Small intestine (tissue), 7 donors: ENCODE results near the gene RBM39. TPM values are rescaled to one million over a fixed set of nuclear protein-coding genes. Genes with fewer than 3 reads are reported as not detected.

Experiments
- DNase-seq, 2 donors: peaks; one replicate each; pipeline versions ENCODE4 v3.0.0 to v3.0.0-alpha.2; 2013
- FAIRE-seq: peaks from 2 replicates; lab custom pipeline; 2012; peaks lifted over from hg19 to GRCh38; lab: Jason Lieb, UNC
- H3K27ac ChIP-seq, 3 donors: one replicate each; pipeline ENCODE4 v1.5.1; 2013; ENCODE audit warnings: low read length in 2 of 3, mild to moderate bottlenecking in 2 of 3, control low read depth in 1 of 3, inconsistent platforms in 1 of 3, low read depth in 1 of 3, moderate library complexity in 1 of 3
- H3K27me3 ChIP-seq, 3 donors: one replicate each; pipeline ENCODE4 v1.6.1; 2013; ENCODE audit warnings: low read length in 3 of 3, inconsistent platforms in 1 of 3; ENCODE audit not compliant: control insufficient read depth in 3 of 3, insufficient read depth in 3 of 3
- H3K36me3 ChIP-seq, 3 donors: one replicate each; pipeline ENCODE4 v1.6.1; 2013; ENCODE audit warnings: low read length in 3 of 3, inconsistent platforms in 1 of 3, low read depth in 1 of 3, mild to moderate bottlenecking in 1 of 3, moderate library complexity in 1 of 3; ENCODE audit not compliant: control insufficient read depth in 3 of 3, insufficient read depth in 2 of 3
- H3K4me1 ChIP-seq, 3 donors: one replicate each; pipeline ENCODE4 v1.6.1; 2013; ENCODE audit warnings: low read length in 2 of 3, inconsistent platforms in 1 of 3, low read depth in 1 of 3, mild to moderate bottlenecking in 1 of 3, moderate library complexity in 1 of 3; ENCODE audit not compliant: control insufficient read depth in 3 of 3, insufficient read depth in 2 of 3
- H3K4me3 ChIP-seq, 3 donors: one replicate each; pipeline ENCODE4 v1.5.1; 2013; ENCODE audit warnings: low read length in 3 of 3, control low read depth in 1 of 3, inconsistent platforms in 1 of 3, low read depth in 1 of 3, mild to moderate bottlenecking in 1 of 3, moderate library complexity in 1 of 3
- H3K9me3 ChIP-seq, 2 donors: one replicate each; pipeline ENCODE4 v1.6.1; 2013; ENCODE audit warnings: low read depth in 1 of 2, low read length in 1 of 2; ENCODE audit not compliant: control insufficient read depth in 2 of 2, insufficient read depth in 1 of 2
- WGBS, 3 donors: extraction: QIAGEN DNeasy Blood & Tissue Kit; methylation state at CpG; one replicate each; pipeline ENCODE4 v1.1.7; 2013; 5-methylcytosine and 5-hydroxymethylcytosine counted together
- polyA plus RNA-seq, 4 donors: library from polyadenylated mRNA; stranded (reverse) in 3 of 4; unstranded in 1 of 4; fragments of 200-250 nt in 3 of 4; fragments of 120-200 nt in 1 of 4; gene quantifications; one replicate each; pipeline versions ENCODE4 v1.2.1 to v1.2.3, GENCODE V29; 2013
- donor health status: healthy with polysubstance abuse.
- donor health status: control.
- donor health status: control.
- donor health status: Bipolar disorder and iron deficiency.
- donor health status: healthy.

The RBM39 gene
- polyA plus RNA-seq, 4 donors: 148 to 418 (median 215) TPM

- peaks cover 7 to 23% (median 12%) of the 10 kb centered on the region in 3 donors for H3K4me1 ChIP-seq
- FAIRE-seq (no peak), DNase-seq (no peak)
- H3K36me3 ChIP-seq: peaks cover 0 to 6% (median 0%) of the 10 kb centered on the region in 3 donors
- no peak overlapping the region for H3K27ac ChIP-seq
- 83 to 90% (median 87%) methylated on average over 1 of the region's 1 CpG for WGBS, 3 donors
- H3K27me3 ChIP-seq: no peaks in the 10 kb centered on the region
- H3K4me3 ChIP-seq: no peak overlapping the region
- H3K9me3 ChIP-seq: peaks cover 0 to 7% of the 10 kb centered on the region in 2 donors
Measured at GRCh38 chr20:35774391-35774790, 32.3 kb upstream of the RBM39 start.

DNA sequence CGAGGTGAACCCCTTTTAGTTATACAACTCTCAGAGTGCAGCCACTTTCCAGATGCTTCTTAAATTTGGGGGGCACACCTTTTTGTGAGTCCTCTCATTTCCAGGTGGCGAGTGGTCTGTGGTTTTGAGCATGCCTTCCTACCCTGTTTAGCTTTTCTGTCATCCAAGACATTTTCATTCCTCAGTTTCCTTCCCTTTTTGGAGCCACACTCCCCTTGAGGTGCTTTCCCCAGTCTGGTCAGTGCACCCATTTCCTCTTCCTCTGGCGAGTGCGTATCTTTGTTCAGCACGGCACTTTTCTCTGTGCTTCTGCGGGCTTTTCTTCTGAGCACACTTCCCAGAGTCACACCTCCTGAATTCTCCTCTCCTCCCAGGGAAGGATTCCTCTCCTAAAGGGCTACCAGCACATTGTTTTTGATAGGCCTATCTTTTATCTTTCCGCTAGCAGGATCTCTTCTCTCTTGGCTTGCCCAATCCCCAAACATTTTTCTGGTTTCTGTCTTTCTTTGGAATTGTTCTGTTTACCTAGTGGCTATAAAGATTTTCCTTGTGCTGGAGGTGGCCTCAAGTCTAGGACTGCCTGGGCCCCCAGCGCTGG, 31.2 kb upstream of the RBM39 start:
- DNase-seq (peak; percentile 24 to 38), FAIRE-seq (no peak)
- 41 to 58% (median 41%) methylated on average over 8 of the region's 8 CpGs for WGBS, 3 donors
- peaks cover 0 to 3% (median 0%) of the 10 kb centered on the region in 3 donors for H3K36me3 ChIP-seq
- peaks cover 7 to 33% (median 17%) of the 10 kb centered on the region in 3 donors for H3K4me1 ChIP-seq
- H3K4me3 ChIP-seq: peak overlapping the region in 2 of 3 donors; percentile 9 to 72
- no peaks in the 10 kb centered on the region for H3K27me3 ChIP-seq
- peaks cover 0 to 7% of the 10 kb centered on the region in 2 donors for H3K9me3 ChIP-seq
- peak overlapping the region in 2 of 3 donors; percentile 63 to 94 for H3K27ac ChIP-seq

DNA sequence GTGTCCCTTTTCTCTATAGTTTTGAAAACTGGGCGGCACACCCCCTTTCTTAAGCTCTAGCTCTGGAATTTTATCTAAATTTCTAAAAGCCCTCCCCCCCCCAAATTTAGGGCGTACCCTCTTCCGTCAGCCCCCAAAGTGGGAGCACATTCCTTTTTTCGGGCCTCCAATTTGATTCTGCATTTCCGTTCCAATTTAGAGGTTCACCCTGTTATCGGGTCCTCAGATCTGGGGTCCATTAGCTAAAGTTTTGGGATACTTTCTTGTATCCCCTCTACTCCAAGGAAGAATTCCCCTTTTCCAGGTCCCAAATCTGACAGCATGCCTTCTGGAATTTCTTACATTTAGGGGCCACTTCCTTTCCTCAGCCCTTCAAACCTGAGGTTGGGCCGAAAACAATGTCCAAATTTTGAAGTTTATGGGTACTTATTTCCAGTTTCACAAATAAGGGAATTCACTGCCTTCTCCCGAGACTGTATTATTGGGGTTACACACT, 30.6 kb upstream of the RBM39 start:
- Histone ChIP-seq H3K36me3 (peaks cover 0 to 3% (median 0%) of the 10 kb centered on the region in 3 donors), H3K4me3 (peak overlapping the region; percentile 72 to 80 (median 74)), H3K27ac (peak overlapping the region; percentile 66 to 94 (median 78)), H3K9me3 (peaks cover 0 to 7% of the 10 kb centered on the region in 2 donors), H3K27me3 (no peaks in the 10 kb centered on the region), H3K4me1 (peaks cover 7 to 33% (median 17%) of the 10 kb centered on the region in 3 donors)
- 7 to 8% (median 8%) methylated on average over 8 of the region's 8 CpGs for WGBS, 3 donors
- DNase-seq (peak; percentile 6 to 21), FAIRE-seq (no peak)

- 3 to 5% (median 5%) methylated on average over 47 to 87 of the region's 87 CpGs for WGBS, 3 donors
- DNase-seq: peak; percentile 95 to 98
- peak within 1 kb of the TSS; percentile 66 to 94 (median 78) for H3K27ac ChIP-seq
- no peaks in the 10 kb centered on the region for H3K36me3 ChIP-seq
- no peak for FAIRE-seq
- H3K27me3 ChIP-seq: no peaks in the 10 kb centered on the region
- peaks cover 7 to 30% (median 15%) of the 10 kb centered on the region in 3 donors for H3K4me1 ChIP-seq
- peak within 1 kb of the TSS; percentile 72 to 80 (median 74) for H3K4me3 ChIP-seq
- peaks cover 0 to 7% of the 10 kb centered on the region in 2 donors for H3K9me3 ChIP-seq
Measured at GRCh38 chr20:35771689-35772562, 29.9 kb upstream of the RBM39 start, which contains the start of gene PHF20. Gene PHF20, plus strand, starts transcription at chr20:35772015. Its CDS starts 29,508 bp downstream, at chr20:35801523.

DNA sequence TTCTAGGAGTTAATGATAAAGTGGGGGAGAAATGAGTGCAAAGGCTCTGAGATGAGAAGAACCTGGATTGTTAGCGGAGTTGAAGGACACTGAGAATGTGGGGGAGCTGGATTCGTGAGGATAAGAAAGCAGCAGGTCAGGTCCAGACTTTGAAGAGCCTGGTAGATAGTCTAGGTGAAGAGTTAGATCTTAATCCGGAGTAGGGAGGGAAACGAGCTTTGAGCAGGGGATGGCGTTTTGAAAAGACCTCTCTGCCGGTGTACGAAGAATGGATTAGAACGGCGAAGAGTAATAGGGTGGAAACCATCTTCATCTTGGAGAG, 29.3 kb upstream of the RBM39 start:
- peak overlapping the region; percentile 52 to 94 (median 66) for H3K27ac ChIP-seq
- peaks cover 0 to 7% of the 10 kb centered on the region in 2 donors for H3K9me3 ChIP-seq
- 82 to 83% (median 83%) methylated on average over 9 of the region's 9 CpGs for WGBS, 3 donors
- peaks cover 4 to 30% (median 15%) of the 10 kb centered on the region in 3 donors for H3K4me1 ChIP-seq
- DNase-seq (peak in 1 of 2 donors; percentile 5), FAIRE-seq (no peak)
- H3K4me3 ChIP-seq: peak overlapping the region in 1 of 3 donors; percentile 18
- no peaks in the 10 kb centered on the region for H3K36me3 ChIP-seq
- H3K27me3 ChIP-seq: no peaks in the 10 kb centered on the region

DNA sequence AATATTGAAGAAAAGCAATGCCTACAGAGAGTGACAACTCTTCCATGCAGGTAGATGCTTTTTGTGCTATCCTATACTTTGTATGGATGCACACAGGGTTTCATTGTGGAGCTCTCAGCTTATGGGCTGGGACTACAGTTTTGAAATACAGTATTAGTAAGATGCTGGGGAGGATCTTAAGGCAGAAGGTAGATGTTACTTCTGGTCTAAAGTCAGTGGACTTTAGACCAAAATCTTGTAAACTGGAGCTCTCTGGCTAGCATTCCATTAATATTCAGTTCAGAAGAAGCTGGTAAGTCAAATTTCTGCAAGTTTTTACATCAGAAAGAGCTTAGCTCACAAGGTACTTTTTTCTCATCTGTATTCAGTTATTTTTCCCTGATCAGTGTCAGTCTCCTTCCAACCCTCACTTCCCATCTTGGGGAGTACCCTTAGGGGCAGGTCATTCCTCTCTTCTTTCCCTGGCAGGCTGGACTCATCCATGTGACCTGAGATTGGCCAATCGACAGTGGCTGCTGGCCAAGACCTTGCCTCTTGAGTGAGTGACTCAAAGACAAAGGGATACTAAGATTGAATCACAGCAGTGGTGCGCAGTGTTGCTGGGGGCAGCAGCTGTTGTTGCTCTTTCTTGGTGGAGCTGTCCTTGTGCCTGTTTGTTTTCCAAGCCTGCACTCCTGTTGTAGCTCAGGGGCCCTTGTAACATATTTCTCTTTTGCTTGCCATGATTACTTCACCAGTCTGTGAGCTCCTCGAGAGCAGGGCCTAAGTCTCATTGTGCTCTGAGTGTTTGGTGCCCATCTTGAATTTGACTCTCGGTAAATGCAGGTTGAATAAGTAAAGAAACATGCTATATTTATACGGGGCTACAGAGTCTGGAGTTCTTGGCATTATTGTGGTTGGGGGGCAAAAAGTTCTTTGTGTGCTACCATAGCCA, 26.9 kb upstream of the RBM39 start:
- H3K9me3 ChIP-seq: peaks cover 0 to 7% of the 10 kb centered on the region in 2 donors
- peak; percentile 54 to 73 for DNase-seq
- H3K36me3 ChIP-seq: no peaks in the 10 kb centered on the region
- FAIRE-seq: no peak
- 51 to 70% (median 63%) methylated on average over 5 of the region's 5 CpGs for WGBS, 3 donors
- H3K4me3 ChIP-seq: no peak overlapping the region
- peak overlapping the region; percentile 56 to 94 (median 75) for H3K27ac ChIP-seq
- peaks cover 1 to 25% (median 13%) of the 10 kb centered on the region in 3 donors for H3K4me1 ChIP-seq
- no peaks in the 10 kb centered on the region for H3K27me3 ChIP-seq

GRCh38 chr20:35767683-35768481, 25.8 kb upstream of the RBM39 start:
- DNase-seq: peak; percentile 21 to 70
- FAIRE-seq: no peak
- Histone ChIP-seq H3K9me3 (peaks cover 0 to 7% of the 10 kb centered on the region in 2 donors), H3K36me3 (no peaks in the 10 kb centered on the region), H3K27me3 (no peaks in the 10 kb centered on the region), H3K4me1 (peaks cover 0 to 17% (median 13%) of the 10 kb centered on the region in 3 donors), H3K27ac (peak overlapping the region; percentile 56 to 96 (median 79)), H3K4me3 (no peak overlapping the region)
- 41 to 62% (median 46%) methylated on average over 11 to 12 of the region's 12 CpGs for WGBS, 3 donors
